Brain microvascular endothelial cell (primary cell): Measurements from ENCODE around the gene AMN1.
A peak's percentile ranks its signal among the peaks of the same experiment; 100 is the strongest.

Experiments
- DNase-seq: peaks from one replicate; pipeline ENCODE4 v3.0.0-alpha.2; 2020
- H3K27ac ChIP-seq: fragments of 250-450 bp; sonication (Bioruptor Pico); 2 replicates; pipeline ENCODE4 v1.5.1; 2020; ENCODE audit warnings: mild to moderate bottlenecking, moderate library complexity
- H3K27me3 ChIP-seq: fragments of 250-450 bp; sonication (Bioruptor Pico); replicated peaks from 2 replicates; pipeline ENCODE4 v1.5.1; 2020; ENCODE audit warnings: mild to moderate bottlenecking
- H3K36me3 ChIP-seq: fragments of 250-450 bp; sonication (Bioruptor Pico); replicated peaks from 2 replicates; pipeline ENCODE4 v1.5.1; 2020; ENCODE audit warnings: mild to moderate bottlenecking
- H3K4me3 ChIP-seq: 2 replicates; pipeline ENCODE4 v1.5.1; 2011; ENCODE audit warnings: low read depth, mild to moderate bottlenecking, control low read depth, low read length, moderate library complexity
- CTCF ChIP-seq: IDR thresholded peaks from 2 replicates; pipeline ENCODE4 v1.5.1; 2011; ENCODE audit warnings: low read depth, mild to moderate bottlenecking, moderate library complexity, low read length, control low read depth, inconsistent platforms; ENCODE audit errors: missing control alignments
- in situ Hi-C: cut with HindIII; loops from 2 replicates; pipeline ENCODE4 v1.10.0; 2017; ENCODE audit warnings: low sequenced_read_pairs, low pct_ligation_motif_present

AMN1 gene

GRCh38 chr12:31669020-31669419 is 59.8 kb downstream of the AMN1 start:
- Histone ChIP-seq H3K36me3 (no peaks in the 10 kb centered on the region), H3K27me3 (no peaks in the 10 kb centered on the region), H3K4me3 (no peak overlapping the region), H3K27ac (no peak overlapping the region)
- in situ Hi-C loops = no loop called here
- TF ChIP-seq CTCF = no peak
- no peak for DNase-seq

- no peak for TF ChIP-seq CTCF
- no peak for DNase-seq
- no peaks in the 10 kb centered on the region for H3K27me3 ChIP-seq
- H3K36me3 ChIP-seq = no peaks in the 10 kb centered on the region
- no peak overlapping the region for H3K4me3 ChIP-seq
- no peak overlapping the region for H3K27ac ChIP-seq
- in situ Hi-C loops = no loop called here
Measured at GRCh38 chr12:31664038-31664437, 64.8 kb downstream of the AMN1 start.

GRCh38 chr12:31663576-31663975 is 65.2 kb downstream of the AMN1 start:
- Histone ChIP-seq H3K27ac (no peak overlapping the region), H3K4me3 (no peak overlapping the region), H3K36me3 (no peaks in the 10 kb centered on the region), H3K27me3 (no peaks in the 10 kb centered on the region)
- no peak for DNase-seq
- TF ChIP-seq CTCF = no peak
- in situ Hi-C loops = no loop called here

- H3K27me3 ChIP-seq = no peaks in the 10 kb centered on the region
- TF ChIP-seq CTCF = no peak
- no peak overlapping the region for H3K27ac ChIP-seq
- H3K4me3 ChIP-seq = no peak overlapping the region
- in situ Hi-C loops = no loop called here
- no peak for DNase-seq
- no peaks in the 10 kb centered on the region for H3K36me3 ChIP-seq
Measured at GRCh38 chr12:31662176-31662849, 66.5 kb downstream of the AMN1 start.

- TF ChIP-seq CTCF = peak; percentile 22
Measured at GRCh38 chr12:31659087-31659942, 69.5 kb downstream of the AMN1 start, which contains the start of gene ETFBKMT. Gene ETFBKMT (plus strand): TSS chr12:31659688. CDS start chr12:31661954, 2,266 bp downstream.

More at GRCh38 chr12:31659087-31659942, 69.5 kb downstream of the AMN1 start, which contains the start of gene ETFBKMT:
- H3K36me3 ChIP-seq = no peaks in the 10 kb centered on the region
- peak within 1 kb of the TSS; percentile 89 for H3K27ac ChIP-seq
- in situ Hi-C loops = no loop called here
- H3K4me3 ChIP-seq = peak within 1 kb of the TSS; percentile 83
- H3K27me3 ChIP-seq = no peaks in the 10 kb centered on the region
- peak; percentile 78 for DNase-seq
